ENCODE measurements around the gene JAG2.

JAG2 gene

GRCh38 chr14:105203057-105203531 is 34.5 kb upstream of the JAG2 start:
- no peak for DNase-seq

GRCh38 chr14:105201925-105202513 is 33.4 kb upstream of the JAG2 start:
- DNase-seq, result no peak

- DNase-seq, result no peak
Observed at GRCh38 chr14:105201156-105201924, 32.8 kb upstream of the JAG2 start.

GRCh38 chr14:105200641-105201040 is 32.1 kb upstream of the JAG2 start:
- no peak for DNase-seq

- DNase-seq, result no peak
Observed at GRCh38 chr14:105200074-105200473, 31.5 kb upstream of the JAG2 start.

GRCh38 chr14:105199093-105199492 is 30.5 kb upstream of the JAG2 start:
- no peak for DNase-seq

- no peak for DNase-seq
Observed at GRCh38 chr14:105198588-105198987, 30.0 kb upstream of the JAG2 start.

- DNase-seq, result no peak
Observed at GRCh38 chr14:105197211-105197641, 28.6 kb upstream of the JAG2 start.

- DNase-seq, result no peak
Observed at GRCh38 chr14:105196265-105196960, 27.8 kb upstream of the JAG2 start.

GRCh38 chr14:105195522-105196264 is 27.1 kb upstream of the JAG2 start:
- DNase-seq, result no peak

GRCh38 chr14:105195051-105195450 is 26.5 kb upstream of the JAG2 start:
- DNase-seq, result no peak

- DNase-seq, result no peak
Observed at GRCh38 chr14:105193916-105194782, 25.6 kb upstream of the JAG2 start.

- DNase-seq, result no peak
Observed at GRCh38 chr14:105192866-105193731, 24.5 kb upstream of the JAG2 start.

- no peak for DNase-seq
Observed at GRCh38 chr14:105187935-105188524, 19.5 kb upstream of the JAG2 start.

GRCh38 chr14:105187116-105187515 is 18.5 kb upstream of the JAG2 start:
- no peak for DNase-seq

- DNase-seq, result no peak
Observed at GRCh38 chr14:105185973-105186372, 17.4 kb upstream of the JAG2 start.

GRCh38 chr14:105185001-105185400 is 16.4 kb upstream of the JAG2 start:
- no peak for DNase-seq

GRCh38 chr14:105184461-105184860 is 15.9 kb upstream of the JAG2 start:
- DNase-seq, result no peak

GRCh38 chr14:105182296-105183020 is 13.9 kb upstream of the JAG2 start:
- DNase-seq, result no peak

Data from NCI-H1436 treated with DMSO at 0.1 percent for 48 hours (cell line).